Gastrocnemius medialis (tissue), 4 donors: ENCODE results near the gene XPR1. TPM values are rescaled to one million over a fixed set of nuclear protein-coding genes. Genes with fewer than 3 reads are reported as not detected.

ENCODE experiments used
- ATAC-seq, 2 donors: fragments of 150-250 bp; one replicate each; pipeline ENCODE4 v1.9.1; 2016
- DNase-seq, 2 donors: peaks; one replicate each; pipeline ENCODE4 v3.0.0-alpha.2; 2019
- H3K27ac ChIP-seq, 4 donors: fragments of 200-600 bp; sonication (generic); 1 replicate in 1 of 4; 2 replicates in 3 of 4; pipeline ENCODE4 v1.5.1; 2016 to 2018; ENCODE audit warnings: mild to moderate bottlenecking in 2 of 4, moderate library complexity in 1 of 4
- H3K27me3 ChIP-seq, 3 donors: fragments of 200-600 bp; sonication (generic) in 2 of 3; 1 replicate in 1 of 3; 2 replicates in 2 of 3; pipeline versions ENCODE4 v1.5.1 to v1.6.0; 2016 to 2019; ENCODE audit warnings: mild to moderate bottlenecking in 1 of 3, moderate library complexity in 1 of 3
- H3K36me3 ChIP-seq, 2 donors: fragments of 200-600 bp; sonication (generic) in 1 of 2; one replicate each; pipeline ENCODE4 v1.5.1; 2017 to 2018
- H3K4me1 ChIP-seq, 2 donors: fragments of 200-600 bp; sonication (generic) in 1 of 2; one replicate each; pipeline ENCODE4 v1.5.1; 2016 to 2017; ENCODE audit warnings: mild to moderate bottlenecking in 2 of 2
- H3K4me3 ChIP-seq, 4 donors: fragments of 200-600 bp; sonication (generic) in 3 of 4; 1 replicate in 1 of 4; 2 replicates in 3 of 4; pipeline ENCODE4 v1.5.1; 2016 to 2019; ENCODE audit warnings: mild to moderate bottlenecking in 2 of 4
- H3K9me3 ChIP-seq, 3 donors: fragments of 200-600 bp; sonication (generic) in 2 of 3; 1 replicate in 1 of 3; 2 replicates in 2 of 3; pipeline ENCODE4 v1.5.1; 2016 to 2019
- CTCF ChIP-seq, 5 experiments: fragments of 450-650 bp in 3 of 5; fragments of 200-600 bp in 2 of 5; sonication (generic) in 2 of 5; IDR thresholded peaks in 4 of 5; conservative IDR thresholded peaks in 1 of 5; 1 replicate in 4 of 5; 2 replicates in 1 of 5; pipeline ENCODE4 v1.5.1; 2016 to 2019; ENCODE audit warnings: antibody characterized with exemption in 5 of 5, mild to moderate bottlenecking in 3 of 5, moderate library complexity in 3 of 5
- POLR2A ChIP-seq, 2 donors: fragments of 450-650 bp; IDR thresholded peaks; one replicate each; pipeline ENCODE4 v1.6.1; 2017; ENCODE audit warnings: antibody characterized with exemption in 2 of 2, mild to moderate bottlenecking in 2 of 2, moderate library complexity in 2 of 2
- in situ Hi-C, 4 donors: fragments of 200-750 bp; cut with MboI; loops; one replicate each; pipeline versions ENCODE4 v1.15.0 to v1.8.0; 2017; ENCODE audit warnings: low sequenced_read_pairs in 4 of 4
- intact Hi-C: fragments of 100-400 bp; cut with DNase I; formaldehyde crosslinking; loops from one replicate; pipeline ENCODE4 v1.15.1; 2023; ENCODE audit warnings: low total_unique reads
- total RNA-seq, 4 donors: library from RNA; depleted of rRNA; stranded (reverse); fragments of >200 nt; gene quantifications; one replicate each; pipeline versions ENCODE4 v1.1.0 to v1.2.3, GENCODE V29; 2016

Gene XPR1
- total RNA-seq, 4 donors from 2014 or later = 14.5 to 24.9 (median 18.6) TPM

DNA sequence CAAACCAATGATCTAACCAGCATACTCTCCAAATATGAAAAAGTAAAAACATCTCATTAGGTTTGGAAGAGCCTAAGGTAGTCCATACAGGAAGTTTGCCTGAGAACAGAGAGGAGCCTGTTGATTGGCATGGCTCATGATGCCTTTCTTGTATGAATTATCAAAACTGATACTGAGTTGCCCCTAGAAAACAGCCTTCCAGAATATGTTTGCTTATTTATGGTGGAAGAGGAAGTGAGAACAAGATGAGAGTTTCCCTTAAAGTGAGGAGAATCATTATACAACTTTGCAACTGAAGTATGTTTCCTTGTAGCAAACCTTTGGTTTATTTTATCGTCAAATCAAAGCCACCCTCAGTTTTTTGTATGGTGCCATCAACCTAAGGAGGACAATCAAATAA lies 257.0 kb downstream of the XPR1 start:
- Histone ChIP-seq H3K4me1 (no peaks in the 10 kb centered on the region), H3K9me3 (no peaks in the 10 kb centered on the region), H3K4me3 (no peak overlapping the region), H3K27me3 (no peaks in the 10 kb centered on the region), H3K36me3 (no peaks in the 10 kb centered on the region), H3K27ac (no peak overlapping the region)
- DNase-seq = no peak
- intact Hi-C loops = loop anchor here (10.0 kb wide), 1 partner anchor 126 kb away; no protein-coding TSS in a partner anchor
- no peak for ATAC-seq
- TF ChIP-seq CTCF (IDR thresholded peaks at IDR 0.05 in 4 of 5, conservative IDR thresholded peaks at IDR 0.05 in 1 of 5) = no peak
- no peak for TF ChIP-seq POLR2A (IDR thresholded peaks at IDR 0.05)
- in situ Hi-C loops = loop anchor here in 3 of 4 donors (10.0 to 25.0 kb wide), 3 partner anchors 266 to 276 kb away; no protein-coding TSS in a partner anchor

GRCh38 chr1:180889325-180889724 lies 257.5 kb downstream of the XPR1 start:
- intact Hi-C loops = loop anchor here (10.0 kb wide), 1 partner anchor 125 kb away; no protein-coding TSS in a partner anchor
- no peaks in the 10 kb centered on the region for H3K4me1 ChIP-seq
- ATAC-seq = no peak
- in situ Hi-C loops = loop anchor here in 3 of 4 donors (10.0 to 25.0 kb wide), 3 partner anchors 265 to 275 kb away; no protein-coding TSS in a partner anchor
- H3K36me3 ChIP-seq = no peaks in the 10 kb centered on the region
- H3K27ac ChIP-seq = no peak overlapping the region
- no peaks in the 10 kb centered on the region for H3K9me3 ChIP-seq
- no peak for TF ChIP-seq POLR2A (IDR thresholded peaks at IDR 0.05)
- TF ChIP-seq CTCF (IDR thresholded peaks at IDR 0.05 in 4 of 5, conservative IDR thresholded peaks at IDR 0.05 in 1 of 5) = no peak
- DNase-seq = no peak
- H3K27me3 ChIP-seq = no peaks in the 10 kb centered on the region
- H3K4me3 ChIP-seq = no peak overlapping the region

DNA sequence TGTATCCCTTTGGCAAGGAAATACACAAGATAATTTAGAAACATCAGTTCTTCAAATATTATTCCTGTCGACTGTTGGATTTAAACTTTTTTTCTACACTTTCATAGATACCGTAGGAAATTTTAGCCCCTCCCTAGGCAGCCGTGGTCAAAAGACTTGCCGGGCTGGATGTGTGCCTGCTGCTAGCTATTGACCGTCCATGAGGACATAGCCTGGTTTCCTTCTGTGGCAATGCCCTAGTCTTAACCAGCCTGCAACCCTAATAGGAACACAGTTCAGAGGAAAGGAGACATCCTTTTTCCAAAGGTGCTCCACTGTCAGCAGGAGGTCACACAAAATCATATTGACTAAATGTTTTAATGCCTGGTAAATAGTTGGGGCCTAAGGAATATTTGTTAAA lies 260.4 kb downstream of the XPR1 start:
- H3K27ac ChIP-seq = no peak overlapping the region
- no peaks in the 10 kb centered on the region for H3K36me3 ChIP-seq
- DNase-seq (no peak), ATAC-seq (no peak)
- no peaks in the 10 kb centered on the region for H3K27me3 ChIP-seq
- in situ Hi-C loops = loop anchor here in 1 of 4 donors (25.0 kb wide), 1 partner anchor 270 kb away; no protein-coding TSS in a partner anchor
- TF ChIP-seq CTCF (IDR thresholded peaks at IDR 0.05 in 4 of 5, conservative IDR thresholded peaks at IDR 0.05 in 1 of 5) = no peak
- TF ChIP-seq POLR2A (IDR thresholded peaks at IDR 0.05) = no peak
- H3K4me3 ChIP-seq = no peak overlapping the region
- intact Hi-C loops = no loop called here
- no peaks in the 10 kb centered on the region for H3K4me1 ChIP-seq
- no peaks in the 10 kb centered on the region for H3K9me3 ChIP-seq

DNA sequence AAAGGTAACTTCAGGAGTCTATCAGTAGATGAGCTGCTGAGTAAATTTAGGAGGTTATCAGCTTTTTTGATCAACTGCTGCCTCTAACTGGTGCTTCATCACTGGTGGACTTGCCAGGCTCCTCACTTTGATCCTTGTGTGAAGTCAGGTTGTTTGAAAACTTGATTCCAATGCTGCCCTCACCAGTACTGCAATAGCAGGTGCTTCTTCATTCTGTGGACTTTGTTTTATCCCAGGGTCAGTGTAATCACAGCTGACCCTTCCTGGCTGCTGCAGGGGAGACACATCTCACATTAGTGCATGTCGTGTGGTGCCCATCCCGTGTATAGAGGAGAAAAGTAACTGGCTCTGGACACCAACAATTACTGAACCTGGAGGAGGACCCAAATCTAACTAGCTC lies 260.9 kb downstream of the XPR1 start:
- H3K9me3 ChIP-seq = no peaks in the 10 kb centered on the region
- in situ Hi-C loops = loop anchor here in 1 of 4 donors (25.0 kb wide), 1 partner anchor 270 kb away; no protein-coding TSS in a partner anchor
- ATAC-seq = no peak

More for the DNA sequence above, 260.9 kb downstream of the XPR1 start:
- H3K36me3 ChIP-seq = no peaks in the 10 kb centered on the region
- no peaks in the 10 kb centered on the region for H3K4me1 ChIP-seq
- no peak for DNase-seq
- TF ChIP-seq POLR2A (IDR thresholded peaks at IDR 0.05) (no peak), CTCF (IDR thresholded peaks at IDR 0.05 in 4 of 5, conservative IDR thresholded peaks at IDR 0.05 in 1 of 5) (no peak)
- intact Hi-C loops = no loop called here
- H3K27ac ChIP-seq = no peak overlapping the region
- no peaks in the 10 kb centered on the region for H3K27me3 ChIP-seq
- H3K4me3 ChIP-seq = no peak overlapping the region
